SK-MEL-5 (cell line): ENCODE results near the gene CCDC195. TPM values are rescaled to one million over a fixed set of nuclear protein-coding genes. Genes with fewer than 3 reads are reported as not detected.

Experiments used
- DNase-seq: peaks from one replicate; pipeline ENCODE4 v3.0.0-alpha.2; 2016; ENCODE audit warnings: low read depth, low spot score
- in situ Hi-C: cut with HindIII; loops from 2 replicates; pipeline ENCODE4 v1.10.0; 2016; ENCODE audit warnings: low sequenced_read_pairs, high pct_unique_total_duplicates, low pct_unique_long_range_greater_than_20kb
- polyA plus RNA-seq, 2 experiments: library from polyadenylated mRNA; depleted of rRNA; stranded (reverse); fragments of >200 nt; gene quantifications; 2 replicates each; pipeline ENCODE4 v1.2.3, GENCODE V29; 2015
- total RNA-seq: library from RNA; depleted of rRNA; stranded (reverse); fragments of >200 nt; shearing (Covaris generic); gene quantifications from 2 replicates; pipeline ENCODE4 v1.2.3, GENCODE V29; 2014; rRNA removed

Gene CCDC195
- not detected in 2 replicates for total RNA-seq
- not detected in 2 replicates for polyA plus RNA-seq (2015; cell fraction: cytosol; rRNA removed)
- polyA plus RNA-seq (2015; cell fraction: nucleus; rRNA removed), result 0.54 TPM in 1 of 2 replicates, not detected in the other

GRCh38 chr2:224716201-224716600, at the start of gene CCDC195:
Gene CCDC195, minus strand, starts transcription at chr2:224716365. Its CDS starts 0 bp downstream, at chr2:224716365.
- in situ Hi-C loops, result no loop called here
- no peak for DNase-seq

DNA sequence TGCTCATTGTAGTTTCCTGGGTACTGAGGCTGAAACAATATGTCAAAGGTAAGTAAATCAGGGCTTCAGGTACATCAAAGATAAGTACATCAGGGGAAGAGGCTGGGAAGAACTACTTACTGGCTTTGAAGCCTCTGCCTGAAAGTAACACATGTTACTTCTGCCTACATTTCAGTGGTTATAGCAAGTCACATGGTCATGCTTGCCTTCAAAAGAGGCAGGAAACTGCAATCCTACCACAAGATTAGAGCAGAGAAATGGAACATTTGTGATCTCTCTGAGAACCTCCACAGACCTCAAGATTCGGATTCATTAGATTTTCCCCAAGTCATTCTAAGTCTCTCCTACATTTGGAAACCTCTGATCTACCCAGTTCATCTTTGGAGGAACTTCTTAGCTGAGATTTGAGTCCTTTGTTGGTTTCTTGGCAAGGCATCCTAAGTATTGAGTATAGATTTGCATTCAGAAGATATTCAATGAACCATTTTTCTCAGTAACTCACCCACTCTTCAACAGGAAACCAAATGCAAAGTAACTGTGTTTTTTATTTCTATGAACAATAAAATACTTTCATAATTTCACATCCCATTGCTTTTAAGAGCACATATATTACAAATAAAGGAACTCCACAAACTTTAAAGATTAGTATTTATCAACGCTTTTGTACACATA, 48.5 kb upstream of the CCDC195 start:
- in situ Hi-C loops, result no loop called here
- DNase-seq, result no peak

- no peak for DNase-seq
- in situ Hi-C loops, result no loop called here
These were observed 41.9 kb upstream of the CCDC195 start for GRCh38 chr2:224757934-224758548.

- in situ Hi-C loops, result no loop called here
- no peak for DNase-seq
These were observed 37.8 kb upstream of the CCDC195 start for GRCh38 chr2:224753743-224754540.

- in situ Hi-C loops, result no loop called here
- no peak for DNase-seq
These were observed 36.0 kb upstream of the CCDC195 start for GRCh38 chr2:224751996-224752698.

- in situ Hi-C loops, result no loop called here
- DNase-seq, result peak; percentile 56
These were observed 33.0 kb upstream of the CCDC195 start for GRCh38 chr2:224749136-224749535.

DNA sequence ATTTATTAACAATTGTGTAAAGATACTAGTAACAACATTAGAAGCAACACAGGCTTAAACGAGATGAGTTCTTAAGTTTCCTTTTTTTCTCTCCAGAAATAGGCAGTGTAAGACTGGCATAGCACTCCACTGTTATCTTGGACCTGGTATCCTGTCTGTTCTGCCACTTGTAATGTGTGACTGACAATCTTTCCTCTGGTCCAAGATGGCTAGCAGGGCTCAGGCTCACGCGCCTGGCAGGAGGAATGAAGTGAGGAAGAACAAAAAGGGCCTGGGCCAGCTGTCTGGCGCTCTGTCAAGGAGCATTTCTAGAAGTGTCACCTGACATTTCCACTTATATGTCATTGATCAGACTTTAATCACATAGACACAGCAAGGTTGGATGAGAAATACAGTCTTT, 31.6 kb upstream of the CCDC195 start:
- DNase-seq, result no peak
- in situ Hi-C loops, result no loop called here

GRCh38 chr2:224736227-224736626, 20.1 kb upstream of the CCDC195 start:
- no peak for DNase-seq
- in situ Hi-C loops, result no loop called here

DNA sequence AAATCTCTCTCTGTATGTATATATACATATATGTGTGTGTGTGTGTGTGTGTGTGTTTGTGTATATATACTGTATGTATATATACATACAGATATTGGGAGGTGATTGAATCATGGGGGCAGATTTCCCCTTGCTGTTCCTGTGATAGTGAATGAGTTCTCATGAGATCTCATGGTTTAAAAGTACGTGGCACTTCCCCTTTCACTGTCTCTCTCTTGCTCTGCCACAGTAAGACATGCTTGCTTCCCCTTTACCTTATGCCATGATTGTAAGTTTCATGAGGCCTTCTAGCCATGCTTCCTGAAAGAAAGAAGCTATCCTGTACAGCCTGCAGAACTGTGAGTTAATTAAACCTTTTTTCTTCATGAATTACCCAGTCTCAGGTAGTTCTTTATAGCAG, 18.8 kb upstream of the CCDC195 start:
- in situ Hi-C loops, result no loop called here

DNA sequence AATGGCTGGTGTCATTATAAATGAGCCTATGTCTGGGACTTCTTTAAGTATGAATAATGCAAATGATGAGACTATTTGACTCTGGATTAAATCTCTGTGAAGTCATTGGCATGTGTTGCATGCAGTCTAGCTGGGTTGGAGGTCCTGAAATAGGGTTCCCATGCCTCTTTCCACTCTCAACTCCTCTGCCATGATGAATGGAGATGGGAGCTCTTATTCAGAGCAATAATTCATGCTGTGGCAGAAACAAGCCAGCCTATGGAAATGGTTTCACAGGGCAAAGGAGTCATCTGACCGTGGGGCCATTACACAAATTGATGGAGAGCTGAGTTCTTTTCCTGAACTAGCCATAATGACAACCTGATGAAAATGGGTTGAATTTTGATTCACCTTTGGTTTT, 15.5 kb upstream of the CCDC195 start:
- no peak for DNase-seq
- in situ Hi-C loops, result no loop called here

More for the DNA sequence above, 18.8 kb upstream of the CCDC195 start:
- no peak for DNase-seq

DNA sequence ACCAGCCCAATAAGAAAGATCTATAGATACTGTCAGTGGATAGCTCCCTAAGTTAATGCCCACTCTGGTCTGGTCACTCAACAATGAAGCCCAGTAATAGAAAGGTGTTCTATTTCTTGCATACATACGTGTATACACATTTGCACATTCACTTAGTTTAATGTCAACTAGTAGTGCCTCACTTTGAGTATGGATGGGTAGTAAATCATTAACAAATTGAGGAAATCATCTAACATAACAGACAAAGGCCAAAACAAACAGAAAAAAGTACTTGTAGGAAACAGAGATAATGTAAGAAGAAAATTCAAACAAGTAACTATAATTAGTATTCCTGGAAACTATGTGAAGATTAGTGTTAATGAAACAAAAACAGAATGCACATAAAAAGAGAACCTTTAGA, 13.3 kb upstream of the CCDC195 start:
- no peak for DNase-seq
- in situ Hi-C loops, result no loop called here

GRCh38 chr2:224724331-224724730, 8.2 kb upstream of the CCDC195 start:
- no peak for DNase-seq
- in situ Hi-C loops, result no loop called here

DNA sequence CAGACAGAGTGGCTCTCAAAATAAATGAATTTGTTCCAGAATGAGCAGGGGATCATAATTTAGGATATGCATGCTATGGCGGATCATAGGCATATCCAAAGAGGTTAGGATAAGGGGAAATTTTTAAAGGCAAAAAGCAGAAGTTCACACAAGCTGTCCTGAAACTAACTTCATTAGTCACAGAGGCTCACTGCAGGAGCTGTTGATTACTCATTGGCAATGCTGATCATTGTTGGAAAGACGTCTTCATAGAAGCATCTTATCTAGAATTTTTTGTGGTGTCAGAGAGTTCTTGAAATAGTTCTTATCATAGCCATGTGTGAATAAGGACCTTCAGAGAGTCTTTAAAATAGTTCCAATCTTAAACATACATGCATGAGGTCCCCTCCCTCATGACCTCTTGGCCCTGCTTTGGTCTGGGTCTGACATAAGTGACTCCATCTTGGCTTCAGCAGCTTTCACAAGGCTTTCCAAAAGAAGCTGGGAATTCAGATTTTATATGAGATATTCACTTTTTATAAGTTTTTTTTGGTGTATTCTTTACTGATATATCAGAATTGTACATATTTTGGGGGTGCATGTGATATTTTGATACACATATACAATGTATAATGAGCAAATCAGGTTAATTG, 7.5 kb upstream of the CCDC195 start:
- in situ Hi-C loops, result no loop called here
- DNase-seq, result no peak

DNA sequence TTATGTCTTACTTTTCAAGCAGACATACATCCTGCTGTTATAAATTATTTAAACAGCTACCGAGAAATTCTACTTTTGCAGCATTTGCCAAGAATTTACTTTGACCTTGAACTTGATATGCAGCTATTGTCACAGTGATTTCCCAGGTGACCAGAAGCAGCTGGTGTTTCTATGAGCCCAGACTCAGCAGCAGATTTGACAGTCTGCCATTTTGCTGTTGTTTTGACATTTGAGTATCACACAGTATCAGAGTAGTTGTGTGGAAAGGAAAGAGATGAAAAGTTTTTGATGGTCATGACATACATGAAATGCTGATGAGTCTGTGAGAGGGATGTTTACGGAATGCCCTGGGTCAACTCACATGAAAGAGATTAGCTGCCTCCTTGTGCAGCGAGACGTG, 6.6 kb upstream of the CCDC195 start:
- in situ Hi-C loops, result no loop called here
- DNase-seq, result no peak

DNA sequence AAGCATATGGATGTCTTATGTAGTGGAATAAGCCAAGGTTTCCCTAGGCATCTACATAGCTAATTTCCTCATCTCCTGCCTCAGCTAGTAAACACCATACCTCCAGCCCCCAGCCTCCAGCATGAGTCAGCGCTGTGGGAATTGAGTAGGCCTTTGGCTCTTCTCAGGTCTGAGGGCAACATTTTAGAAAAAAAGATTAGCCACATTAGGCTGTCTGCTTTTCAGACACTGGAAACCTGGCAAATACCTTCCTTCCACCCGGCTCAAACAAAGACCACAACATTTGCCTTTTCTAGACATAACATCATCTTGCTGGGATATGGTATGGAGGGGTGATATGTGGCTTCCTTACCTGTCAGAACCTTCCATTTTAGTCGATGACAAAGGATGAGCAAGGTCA, 6.1 kb upstream of the CCDC195 start:
- DNase-seq, result no peak
- in situ Hi-C loops, result no loop called here

DNA sequence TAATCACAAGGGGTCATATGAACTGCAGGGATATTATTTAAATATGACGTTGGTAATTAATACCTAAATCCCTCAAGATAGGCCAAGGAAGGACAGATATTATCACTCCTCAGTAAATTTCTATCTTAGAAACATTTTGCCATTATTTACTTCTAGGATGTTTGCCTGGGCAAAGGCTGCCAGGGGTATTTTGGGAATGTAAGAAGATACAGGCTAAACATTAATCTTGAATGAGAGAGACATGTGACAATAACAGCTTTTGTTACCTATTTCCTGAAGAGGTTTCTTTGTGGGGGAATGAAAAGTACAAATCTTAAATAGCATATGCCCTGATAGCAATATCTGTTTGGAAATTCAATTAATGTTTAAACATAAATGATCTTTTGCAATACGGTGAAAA, 756 bp upstream of the CCDC195 start:
- in situ Hi-C loops, result no loop called here
- no peak for DNase-seq

- DNase-seq, result no peak
- in situ Hi-C loops, result no loop called here
These were observed 4.1 kb downstream of the CCDC195 start for GRCh38 chr2:224711859-224712665.
